HepG2 (cell line): ENCODE data around the gene C2. TPM values are rescaled to one million over a fixed set of nuclear protein-coding genes. Genes with fewer than 3 reads are reported as not detected.

Experiments
- ATAC-seq: fragments of 200-7000 bp; cut with Tn5 transposase; 3 replicates; pipeline ENCODE4 v1.9.1; 2020; ENCODE audit warnings: mild to moderate bottlenecking, moderate library complexity
- BruUV-seq: library from RNA; stranded (reverse); fragments of 400-500 nt; replicated peaks from 2 replicates; lab custom pipeline; 2021; lab: Mats Ljungman, UMichigan
- CTCF ChIA-PET: fragments of 300-600 bp; formaldehyde crosslinking; extraction: SDS; loops from one replicate; lab custom pipeline; 2021; ENCODE audit warnings: low total read pairs, inconsistent platforms, low intra/inter-chr PET ratio; lab: Yijun Ruan, JAX
- POLR2A ChIA-PET: fragments of 350-600 bp; sonication (Branson Sonifier 250); formaldehyde crosslinking; loops from one replicate; lab custom pipeline; 2020; ENCODE audit warnings: antibody characterized with exemption, inconsistent platforms; lab: Yijun Ruan, JAX
- DNase-seq: peaks from one replicate; pipeline ENCODE4 v3.0.0-alpha.2; 2015; ENCODE audit warnings: low spot score
- FAIRE-seq: peaks from 3 replicates; lab custom pipeline; 2011; peaks lifted over from hg19 to GRCh38; lab: Jason Lieb, UNC
- H2AFZ ChIP-seq: one replicate; pipeline ENCODE4 v1.6.1; 2011; ENCODE audit warnings: low read length, inconsistent platforms
- H3K27ac ChIP-seq: fragments of 300-600 bp; 3 replicates; pipeline ENCODE4 v1.8.0; 2011; ENCODE audit warnings: mixed run types, mild to moderate bottlenecking, mixed read lengths, low read length, inconsistent platforms; ENCODE audit not compliant: insufficient read depth; ENCODE audit errors: extremely low read length
- H3K27me3 ChIP-seq, 2 experiments: fragments of 200-600 bp in 1 of 2; 2 replicates in 1 of 2; 3 replicates in 1 of 2; pipeline versions ENCODE4 v1.6.0 to v1.8.0; 2011; ENCODE audit warnings: low read length in 2 of 2, mild to moderate bottlenecking in 2 of 2, moderate library complexity in 2 of 2, inconsistent platforms in 1 of 2; ENCODE audit not compliant: insufficient read depth in 2 of 2, control insufficient read depth in 1 of 2
- H3K36me3 ChIP-seq, 2 experiments: fragments of 200-600 bp in 1 of 2; replicated peaks in 1 of 2; 2 replicates in 1 of 2; 3 replicates in 1 of 2; pipeline versions ENCODE4 v1.5.1 to v1.8.0; 2011; ENCODE audit warnings: low read length in 2 of 2, inconsistent platforms in 1 of 2; ENCODE audit not compliant: insufficient read depth in 2 of 2, control insufficient read depth in 1 of 2
- H3K4me1 ChIP-seq: 2 replicates; pipeline ENCODE4 v1.5.1; 2012; ENCODE audit warnings: low read length, inconsistent platforms; ENCODE audit not compliant: insufficient read depth
- H3K4me2 ChIP-seq: 2 replicates; pipeline ENCODE4 v1.6.0; 2011; ENCODE audit warnings: low read depth, low read length, inconsistent platforms
- H3K4me3 ChIP-seq, 3 experiments: fragments of 200-600 bp in 1 of 3; sonication (generic), shearing (Covaris generic) in 1 of 3; replicated peaks in 1 of 3; 2 replicates each; pipeline ENCODE4 v1.5.1; 2011 to 2016; ENCODE audit warnings: low read length in 3 of 3, inconsistent platforms in 2 of 3, low read depth in 2 of 3, mild to moderate bottlenecking in 2 of 3, control low read depth in 1 of 3, mixed read lengths in 1 of 3; ENCODE audit not compliant: insufficient read depth in 1 of 3
- H3K79me2 ChIP-seq: one replicate; pipeline ENCODE4 v1.6.1; 2011; ENCODE audit warnings: low read length, inconsistent platforms; ENCODE audit not compliant: insufficient read depth
- H3K9ac ChIP-seq: 2 replicates; pipeline ENCODE4 v1.6.0; 2011; ENCODE audit warnings: mild to moderate bottlenecking, low read depth, low read length, inconsistent platforms; ENCODE audit not compliant: insufficient read depth
- H3K9me3 ChIP-seq: 2 replicates; pipeline ENCODE4 v1.5.1; 2012; ENCODE audit warnings: mild to moderate bottlenecking, low read length
- H4K20me1 ChIP-seq: 2 replicates; pipeline ENCODE4 v1.6.0; 2011; ENCODE audit warnings: inconsistent platforms, mild to moderate bottlenecking, low read length, moderate library complexity; ENCODE audit not compliant: insufficient read depth
- ARHGAP35 ChIP-seq: sonication (generic); formaldehyde crosslinking; IDR thresholded peaks from 2 replicates; pipeline ENCODE4 v1.9.0; 2022; ENCODE audit warnings: mild to moderate bottlenecking, inconsistent platforms, moderate library complexity, missing genetic modification reagents, borderline replicate concordance
- CSRNP2 ChIP-seq: sonication (generic); formaldehyde crosslinking; conservative IDR thresholded peaks from 2 replicates; pipeline ENCODE4 v1.8.0; 2022; ENCODE audit warnings: low read depth, missing genetic modification reagents
- KLF15 ChIP-seq: sonication (generic); formaldehyde crosslinking; IDR thresholded peaks from 2 replicates; pipeline ENCODE4 v1.8.1; 2023; ENCODE audit warnings: borderline replicate concordance, mild to moderate bottlenecking, inconsistent platforms, missing genetic modification reagents, mixed read lengths
- TFE3 ChIP-seq: IDR thresholded peaks from 2 replicates; pipeline ENCODE4 v1.6.1; 2016
- ZNF337 ChIP-seq: sonication (generic); formaldehyde crosslinking; IDR thresholded peaks from 2 replicates; pipeline ENCODE4 v1.5.1; 2020; ENCODE audit warnings: missing genetic modification reagents, low read depth, mild to moderate bottlenecking, borderline replicate concordance
- WGBS: methylation state at CpG from one replicate; pipeline ENCODE4 v1.1.6; 2017; ENCODE audit warnings: low lambda C conversion rate; 5-methylcytosine and 5-hydroxymethylcytosine counted together
- in situ Hi-C: cut with HindIII; loops from 2 replicates; pipeline ENCODE4 v1.10.0; 2017; ENCODE audit warnings: low pct_unique_long_range_greater_than_20kb; ENCODE audit not compliant: extremely low pct_ligation_motif_present
- intact Hi-C: fragments of 100-400 bp; cut with micrococcal nuclease; formaldehyde crosslinking; loops from one replicate; pipeline ENCODE4 v1.10.0; 2022; ENCODE audit not compliant: unreplicated experiment
- polyA plus RNA-seq, 8 experiments: library from polyadenylated mRNA; depleted of rRNA in 3 of 8; stranded (reverse) in 7 of 8; unstranded in 1 of 8; fragments of >200 nt; fragmentation: Illumina TruSeq in 4 of 8; extraction: Trizol in 4 of 8; gene quantifications; 2 replicates each; pipeline versions ENCODE4 v1.2.1 to v1.2.3, GENCODE V29; 2011 to 2016; ENCODE audit warnings: low read depth in 4 of 8, missing spikeins in 1 of 8, mixed read lengths in 1 of 8; ENCODE audit not compliant: insufficient read depth in 1 of 8
- total RNA-seq, 5 experiments: library from RNA; depleted of rRNA; stranded (reverse); fragments of >200 nt; fragmentation: Illumina TruSeq; extraction: Trizol; gene quantifications; 2 replicates each; pipeline ENCODE4 v1.2.3, GENCODE V29; 2016; ENCODE audit warnings: low read depth in 1 of 5

Gene C2
- total and polyA plus RNA-seq, 2 of the 13 experiments (the other 11 are each of a cell fraction or from before 2014, with no cell fraction given) = 165 to 307 TPM

- no peak overlapping the region for H3K4me3 ChIP-seq
- H3K27ac ChIP-seq = no peak overlapping the region
- no TSS peak for BruUV-seq
- CTCF ChIA-PET = no interaction called here
- H3K4me2 ChIP-seq = no peak overlapping the region
- H4K20me1 ChIP-seq = no peaks in the 10 kb centered on the region
- no peak overlapping the region for H2AFZ ChIP-seq
- no peaks in the 10 kb centered on the region for H3K79me2 ChIP-seq
- in situ Hi-C loops = no loop called here
- 91% methylated on average over 9 of the region's 9 CpGs for WGBS
- intact Hi-C loops = no loop called here
- TF ChIP-seq ZNF337 (CRISPR knock-in tag) (no peak), ARHGAP35 (CRISPR knock-in tag) (no peak), TFE3 (CRISPR knock-in tag) (no peak), CSRNP2 (CRISPR knock-in tag) (no peak), KLF15 (CRISPR knock-in tag) (no peak)
- ATAC-seq = no peak
- peaks cover 35 to 61% of the 10 kb centered on the region in 2 experiments for H3K36me3 ChIP-seq
- no peak overlapping the region for H3K9ac ChIP-seq
- H3K27me3 ChIP-seq = no peaks in the 10 kb centered on the region
- POLR2A ChIA-PET = no interaction called here
- no peak for DNase-seq
- no peaks in the 10 kb centered on the region for H3K9me3 ChIP-seq
- peaks cover 20% of the 10 kb centered on the region for H3K4me1 ChIP-seq
- no peak for FAIRE-seq
Measured at GRCh38 chr6:31881136-31881859, 46.2 kb upstream of the C2 start.
